ENCODE data around the gene HEXIM1. TPM values are rescaled to one million over a fixed set of nuclear protein-coding genes. Genes with fewer than 3 reads are reported as not detected.

The HEXIM1 gene
- total and polyA plus RNA-seq, 7 donors, result 21.6 to 60.9 (median 41.0) TPM

DNA sequence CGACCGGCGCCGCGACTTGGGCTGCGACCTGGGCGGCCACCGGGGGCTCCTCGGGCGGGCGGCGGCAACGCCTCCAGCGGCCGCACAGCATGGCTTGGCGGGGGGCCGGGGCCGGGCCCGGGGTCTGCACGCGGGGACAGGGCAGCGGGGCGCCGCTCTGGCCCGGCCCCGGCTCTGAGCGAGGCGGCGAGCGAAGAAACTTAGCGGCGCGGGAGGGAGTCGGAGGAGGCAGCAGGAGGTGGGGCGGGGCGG lies 16.0 kb upstream of the HEXIM1 start, which contains the start of gene PLCD3:
Gene PLCD3, minus strand, starts transcription at position 196 of the 252 bp plus-strand sequence. Its CDS starts 105 bp downstream, at position 91.
- Histone ChIP-seq H3K4me3 (peak within 1 kb of the TSS; percentile 80 to 99 (median 84)), H3K36me3 (no peaks in the 10 kb centered on the region), H3K9me3 (no peaks in the 10 kb centered on the region), H3K27me3 (no peaks in the 10 kb centered on the region), H3K4me1 (peaks cover 0 to 67% (median 60%) of the 10 kb centered on the region in 4 donors), H3K27ac (peak within 1 kb of the TSS; percentile 97 to 100 (median 100))
- DNase-seq, result no peak
- intact Hi-C loops (cut with DNase I), result loop anchor here (2.0 to 5.0 kb wide), 3 partner anchors 17 to 231 kb away; partner anchors contain the start of gene HEXIM1
- 1% methylated on average over 36 of the region's 36 CpGs for WGBS, 2 donors
- no peak for TF ChIP-seq POLR2AphosphoS5 (IDR thresholded peaks at IDR 0.05)
- TF ChIP-seq POLR2A (IDR thresholded peaks at IDR 0.05), result no peak

DNA sequence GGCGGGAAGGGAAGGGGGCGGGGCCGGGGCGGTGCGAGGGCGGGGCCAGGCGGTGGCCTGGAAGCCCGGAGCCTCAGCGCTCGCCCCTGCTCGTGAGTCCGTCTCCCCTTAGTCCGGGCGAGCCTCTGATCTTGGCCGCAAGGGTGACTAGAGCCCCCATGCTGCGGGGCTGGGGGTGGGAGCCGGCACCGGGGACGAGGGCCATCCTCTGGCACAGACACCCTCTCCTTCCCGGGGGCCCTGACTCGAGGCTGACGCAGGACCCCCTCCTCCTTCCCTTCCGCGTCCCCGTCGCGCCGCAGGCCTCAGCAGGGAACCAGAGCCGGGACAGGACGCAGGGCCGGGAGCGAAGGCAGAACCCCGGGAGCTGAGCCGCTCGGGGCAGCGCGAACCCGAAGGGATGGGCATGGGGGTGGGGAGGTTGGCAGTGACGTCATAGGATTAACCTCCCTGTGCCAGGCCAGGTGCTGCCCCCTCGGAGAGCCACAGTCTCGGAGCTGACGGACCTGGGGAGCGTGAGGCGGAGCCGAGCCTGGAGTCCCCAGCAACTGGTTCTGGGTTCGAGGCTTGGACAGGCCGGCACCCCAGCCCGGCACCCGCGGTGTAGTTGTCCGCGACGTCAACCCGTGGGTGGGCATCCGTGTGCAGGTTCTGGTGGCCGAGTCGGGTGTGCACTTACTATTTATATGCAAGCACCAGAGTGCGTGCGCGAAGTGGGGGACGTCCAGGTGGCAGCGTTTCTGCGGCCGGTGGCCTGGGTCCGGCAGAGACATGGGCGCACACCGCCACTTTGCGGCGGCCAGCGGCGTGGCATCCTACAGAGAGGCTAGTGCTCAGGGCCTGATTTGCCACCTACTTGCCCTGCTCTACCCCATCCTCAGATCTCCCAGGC lies 15.5 kb upstream of the HEXIM1 start:
- Histone ChIP-seq H3K4me3 (peak overlapping the region; percentile 80 to 99 (median 84)), H3K4me1 (peaks cover 0 to 64% (median 54%) of the 10 kb centered on the region in 4 donors), H3K27ac (peak overlapping the region; percentile 97 to 100 (median 100)), H3K9me3 (no peaks in the 10 kb centered on the region), H3K27me3 (no peaks in the 10 kb centered on the region), H3K36me3 (peaks cover 0 to 4% (median 0%) of the 10 kb centered on the region in 4 donors)
- intact Hi-C loops (cut with DNase I), result loop anchor here (2.0 to 5.0 kb wide), 3 partner anchors 16 to 232 kb away; partner anchors contain the start of gene HEXIM1
- TF ChIP-seq EP300 (IDR thresholded peaks at IDR 0.05), result no peak
- peak; percentile 44 to 55 for TF ChIP-seq POLR2A (IDR thresholded peaks at IDR 0.05)
- TF ChIP-seq, protein P1, sequence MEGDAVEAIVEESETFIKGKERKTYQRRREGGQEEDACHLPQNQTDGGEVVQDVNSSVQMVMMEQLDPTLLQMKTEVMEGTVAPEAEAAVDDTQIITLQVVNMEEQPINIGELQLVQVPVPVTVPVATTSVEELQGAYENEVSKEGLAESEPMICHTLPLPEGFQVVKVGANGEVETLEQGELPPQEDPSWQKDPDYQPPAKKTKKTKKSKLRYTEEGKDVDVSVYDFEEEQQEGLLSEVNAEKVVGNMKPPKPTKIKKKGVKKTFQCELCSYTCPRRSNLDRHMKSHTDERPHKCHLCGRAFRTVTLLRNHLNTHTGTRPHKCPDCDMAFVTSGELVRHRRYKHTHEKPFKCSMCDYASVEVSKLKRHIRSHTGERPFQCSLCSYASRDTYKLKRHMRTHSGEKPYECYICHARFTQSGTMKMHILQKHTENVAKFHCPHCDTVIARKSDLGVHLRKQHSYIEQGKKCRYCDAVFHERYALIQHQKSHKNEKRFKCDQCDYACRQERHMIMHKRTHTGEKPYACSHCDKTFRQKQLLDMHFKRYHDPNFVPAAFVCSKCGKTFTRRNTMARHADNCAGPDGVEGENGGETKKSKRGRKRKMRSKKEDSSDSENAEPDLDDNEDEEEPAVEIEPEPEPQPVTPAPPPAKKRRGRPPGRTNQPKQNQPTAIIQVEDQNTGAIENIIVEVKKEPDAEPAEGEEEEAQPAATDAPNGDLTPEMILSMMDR (IDR thresholded peaks at IDR 0.05), result peak; percentile 85 to 92 (median 90)
- TF ChIP-seq POLR2AphosphoS5 (IDR thresholded peaks at IDR 0.05), result peak; percentile 92 to 96 (median 94)
- 1% methylated on average over 71 of the region's 71 CpGs for WGBS, 2 donors
- peak; percentile 94 for DNase-seq

DNA sequence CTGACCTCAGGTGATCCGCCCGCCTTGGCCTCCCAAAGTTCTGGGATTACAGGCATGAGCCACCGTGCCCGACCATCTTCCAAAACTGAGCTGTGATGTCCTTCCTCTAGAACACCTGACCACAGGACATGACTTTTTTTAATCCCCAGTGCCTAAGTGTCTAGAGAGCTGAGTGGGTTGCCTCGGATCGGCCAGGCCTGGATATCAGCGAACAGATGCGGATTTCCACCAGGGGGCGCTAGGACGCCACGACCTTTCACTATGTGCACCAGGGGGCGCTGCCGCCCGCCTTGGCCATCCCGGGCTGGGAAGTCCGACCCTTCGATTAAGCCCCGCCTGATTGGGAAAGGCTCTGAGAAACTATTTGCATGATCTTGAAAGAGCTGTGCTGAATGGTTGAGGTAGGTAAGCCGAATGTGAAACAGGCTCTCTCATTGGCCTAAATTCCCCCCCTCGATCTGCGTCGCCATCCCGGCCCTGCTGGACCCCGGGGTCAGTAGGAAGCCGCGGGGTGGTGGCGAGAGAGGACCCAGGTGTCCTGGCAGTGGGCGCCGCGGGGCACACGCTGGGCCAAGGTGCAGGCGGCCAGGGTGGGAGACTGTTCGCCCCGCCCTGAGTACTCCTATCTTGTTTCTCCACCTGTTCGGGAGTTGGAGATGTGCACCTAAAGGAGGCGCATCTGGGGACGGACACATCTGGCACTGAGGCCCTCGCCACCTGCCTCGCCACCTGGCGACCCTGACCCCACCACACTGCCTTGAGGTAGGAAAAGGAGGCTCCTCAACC lies 12.9 kb upstream of the HEXIM1 start, which contains the start of gene ACBD4:
Gene ACBD4, plus strand, starts transcription at position 496 of the 786 bp plus-strand sequence. CDS start 458 bp downstream, outside the sequence.
- Histone ChIP-seq H3K9me3 (no peaks in the 10 kb centered on the region), H3K36me3 (peaks cover 0 to 12% (median 0%) of the 10 kb centered on the region in 4 donors), H3K4me3 (peak within 1 kb of the TSS; percentile 58 to 72 (median 61)), H3K27me3 (no peaks in the 10 kb centered on the region), H3K4me1 (peaks cover 0 to 39% (median 29%) of the 10 kb centered on the region in 4 donors), H3K27ac (peak within 1 kb of the TSS; percentile 84 to 89 (median 88))
- TF ChIP-seq, protein P1 (IDR thresholded peaks at IDR 0.05), result peak; percentile 99 to 100 (median 100)
- TF ChIP-seq POLR2AphosphoS5 (IDR thresholded peaks at IDR 0.05) (peak; percentile 52 to 91 (median 78)), POLR2A (IDR thresholded peaks at IDR 0.05) (peak; percentile 63 to 85), EP300 (IDR thresholded peaks at IDR 0.05) (no peak)
- DNase-seq, result peak; percentile 98
- WGBS, 2 donors, result 5 to 6% methylated on average over 40 of the region's 40 CpGs
- intact Hi-C loops (cut with DNase I), result loop anchor here (1.0 kb wide), 1 partner anchor 62 kb away; no protein-coding TSS in a partner anchor

DNA sequence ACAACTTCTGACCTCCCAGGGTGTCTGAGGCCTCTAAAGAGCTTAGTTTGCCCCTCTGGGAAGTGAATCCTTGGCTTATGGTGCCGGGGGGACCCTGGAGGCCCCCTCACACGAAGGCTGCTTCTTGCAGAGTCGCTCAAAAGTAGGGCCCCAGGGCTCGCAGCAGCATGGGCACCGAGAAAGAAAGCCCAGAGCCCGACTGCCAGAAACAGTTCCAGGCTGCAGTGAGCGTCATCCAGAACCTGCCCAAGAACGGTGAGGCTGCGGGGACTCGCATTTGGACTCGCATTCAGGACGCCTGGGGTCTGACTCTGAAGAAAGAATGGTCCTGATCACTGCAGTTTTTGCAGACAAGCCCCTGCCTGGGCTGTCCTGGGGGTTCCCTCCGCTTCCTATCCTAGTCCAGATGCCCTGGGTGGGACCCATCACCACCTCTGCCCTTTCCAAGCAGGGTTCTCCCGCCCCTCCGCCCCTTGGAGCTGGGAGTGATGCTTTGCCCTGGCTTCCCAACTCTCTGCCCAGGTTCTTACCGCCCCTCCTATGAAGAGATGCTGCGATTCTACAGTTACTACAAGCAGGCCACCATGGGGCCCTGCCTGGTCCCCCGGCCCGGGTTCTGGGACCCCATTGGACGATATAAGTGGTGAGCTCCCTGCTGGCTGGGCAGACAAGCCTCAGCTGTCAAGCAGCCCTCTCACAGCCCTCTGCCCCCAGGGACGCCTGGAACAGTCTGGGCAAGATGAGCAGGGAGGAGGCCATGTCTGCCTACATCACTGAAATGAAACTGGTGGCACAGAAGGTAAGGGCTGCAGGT lies 12.1 kb upstream of the HEXIM1 start:
- H3K27ac ChIP-seq, result peak overlapping the region; percentile 84 to 89 (median 88)
- H3K4me3 ChIP-seq, result peak overlapping the region; percentile 58 to 72 (median 61)
- no peaks in the 10 kb centered on the region for H3K27me3 ChIP-seq
- H3K36me3 ChIP-seq, result peaks cover 0 to 12% (median 0%) of the 10 kb centered on the region in 4 donors
- peaks cover 0 to 31% (median 21%) of the 10 kb centered on the region in 4 donors for H3K4me1 ChIP-seq
- intact Hi-C loops (cut with DNase I), result loop anchor here (1.0 kb wide), 1 partner anchor 61 kb away; no protein-coding TSS in a partner anchor
- no peak for TF ChIP-seq POLR2A (IDR thresholded peaks at IDR 0.05)
- no peak for TF ChIP-seq POLR2AphosphoS5 (IDR thresholded peaks at IDR 0.05)
- TF ChIP-seq EP300 (IDR thresholded peaks at IDR 0.05), result no peak
- TF ChIP-seq, protein P1 (IDR thresholded peaks at IDR 0.05), result no peak
- 35 to 60% methylated on average over 21 of the region's 21 CpGs for WGBS, 2 donors
- no peaks in the 10 kb centered on the region for H3K9me3 ChIP-seq
- DNase-seq, result no peak
